IMR-90 (cell line): ENCODE results near the gene GSS.

ENCODE experiments used
- CTCF ChIP-seq: conservative IDR thresholded peaks from 2 replicates; pipeline ENCODE4 v1.5.1; 2012; ENCODE audit warnings: mild to moderate bottlenecking, low read depth, low read length, improper control_type of control experiment
- TF ChIP-seq, protein P1 (sequence below): fragments of 150-350 bp; IDR thresholded peaks from 2 replicates; pipeline ENCODE4 v1.6.1; 2016; ENCODE audit warnings: low read depth, mild to moderate bottlenecking, low read length, moderate library complexity, borderline replicate concordance

GRCh38 chr20:35001596-35002362, 46.2 kb upstream of the GSS start:
- TF ChIP-seq CTCF, result peak; percentile 38
- TF ChIP-seq, protein P1, sequence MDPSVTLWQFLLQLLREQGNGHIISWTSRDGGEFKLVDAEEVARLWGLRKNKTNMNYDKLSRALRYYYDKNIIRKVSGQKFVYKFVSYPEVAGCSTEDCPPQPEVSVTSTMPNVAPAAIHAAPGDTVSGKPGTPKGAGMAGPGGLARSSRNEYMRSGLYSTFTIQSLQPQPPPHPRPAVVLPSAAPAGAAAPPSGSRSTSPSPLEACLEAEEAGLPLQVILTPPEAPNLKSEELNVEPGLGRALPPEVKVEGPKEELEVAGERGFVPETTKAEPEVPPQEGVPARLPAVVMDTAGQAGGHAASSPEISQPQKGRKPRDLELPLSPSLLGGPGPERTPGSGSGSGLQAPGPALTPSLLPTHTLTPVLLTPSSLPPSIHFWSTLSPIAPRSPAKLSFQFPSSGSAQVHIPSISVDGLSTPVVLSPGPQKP, result no peak
